ENCODE results near the gene FOSB. TPM values are rescaled to one million over a fixed set of nuclear protein-coding genes. Genes with fewer than 3 reads are reported as not detected.

The FOSB gene
- total and polyA plus RNA-seq, 9 of the 15 experiments (the other 6 are each of a cell fraction or from before 2014, with no cell fraction given): 0.11 to 2.7 (median 0.73) TPM

- no TSS peak for BruUV-seq (replicated peaks)
- ATAC-seq: no peak
- Histone ChIP-seq H3K4me3 (peak overlapping the region; percentile 99; the same call in 1 of the 2 replicates), H3K79me2 (ENCODE audit: control insufficient read depth, insufficient read depth, low read length) (peaks cover 41% of the 10 kb centered on the region), H3K4me1 (replicated peaks in 1 of 2; ENCODE audit: control insufficient read depth in 2 of 2, insufficient read depth in 2 of 2, low read length in 2 of 2) (peaks cover 26 to 52% of the 10 kb centered on the region in 2 experiments), H3K9me1 (ENCODE audit: control insufficient read depth, insufficient read depth, low read length) (no peaks in the 10 kb centered on the region), H3K27me3 (ENCODE audit: control insufficient read depth in 2 of 2, insufficient read depth in 2 of 2, low read length in 2 of 2) (no peaks in the 10 kb centered on the region), H2AFZ (ENCODE audit: low read depth, low read length) (peak overlapping the region; percentile 88), H3K27ac (ENCODE audit: extremely low read depth, low read depth, low read length) (peak overlapping the region; percentile 98), H3K9ac (ENCODE audit: insufficient read depth in 1 of 2, low read depth in 2 of 2, low read length in 2 of 2) (peak overlapping the region; percentile 87 to 95), H3K9me3 (replicated peaks; ENCODE audit: control insufficient read depth, insufficient read depth, low read depth, low read length) (no peaks in the 10 kb centered on the region), H4K20me1 (replicated peaks; ENCODE audit: control insufficient read depth, insufficient read depth, low read length) (no peaks in the 10 kb centered on the region), H3K36me3 (ENCODE audit: control insufficient read depth, insufficient read depth, low read length) (peaks cover 12% of the 10 kb centered on the region; the same call in 1 of the 3 replicates), H3K4me2 (ENCODE audit: insufficient read depth, low read length) (peak overlapping the region; percentile 96)
- 57% methylated on average over 8 of the region's 8 CpGs for WGBS (ENCODE audit: insufficient coverage, low coverage, missing lambda C conversion rate)
- ChIA-PET CTCF (ENCODE audit: low intra/inter-chr PET ratio) (no interaction called here), POLR2A (interaction anchor here (0.7 to 2.3 kb wide), 3 partner anchors 9 to 111 kb away, joined by 3 to 5 read pairs (median 4); no protein-coding TSS in a partner anchor)
- in situ Hi-C loops (cut with MboI): no loop called here
- intact Hi-C loops (cut with micrococcal nuclease): loop anchor here (5.0 kb wide), 1 partner anchor 137 kb away; no protein-coding TSS in a partner anchor
- peak in 1 of 4 experiments; percentile 36 for DNase-seq (ENCODE audit: extremely low read depth in 1 of 4, low spot score in 3 of 4)
- FAIRE-seq: peak; percentile 65
- TF ChIP-seq ZNF551 (CRISPR knock-in tag; IDR thresholded peaks at IDR 0.05) (no peak), NR4A1 (CRISPR knock-in tag; IDR thresholded peaks at IDR 0.05) (0 out of 2 replicates have a peak, but pooled peaks have one; percentile 20), NR4A1 (tag; IDR thresholded peaks at IDR 0.05) (no peak), ZFX (CRISPR knock-in tag; IDR thresholded peaks at IDR 0.05) (peak; percentile 6; the same call in 1 of the 2 replicates), ZNF175 (CRISPR knock-in tag; IDR thresholded peaks at IDR 0.05; ENCODE audit: low read depth) (no peak), RNF219 (CRISPR knock-in tag; IDR thresholded peaks at IDR 0.05) (no peak), ZNF766 (CRISPR knock-in tag; conservative IDR thresholded peaks at IDR 0.05) (0 out of 2 replicates have a peak, but pooled peaks have one; percentile 37), FOSL1 (tag; conservative IDR thresholded peaks at IDR 0.05) (peak; percentile 37; the same call in 1 of the 2 replicates), TCF3 (CRISPR knock-in tag; IDR thresholded peaks at IDR 0.05) (no peak), ADNP (tag; IDR thresholded peaks at IDR 0.05) (no peak)
- TF ChIP-seq, protein P1, sequence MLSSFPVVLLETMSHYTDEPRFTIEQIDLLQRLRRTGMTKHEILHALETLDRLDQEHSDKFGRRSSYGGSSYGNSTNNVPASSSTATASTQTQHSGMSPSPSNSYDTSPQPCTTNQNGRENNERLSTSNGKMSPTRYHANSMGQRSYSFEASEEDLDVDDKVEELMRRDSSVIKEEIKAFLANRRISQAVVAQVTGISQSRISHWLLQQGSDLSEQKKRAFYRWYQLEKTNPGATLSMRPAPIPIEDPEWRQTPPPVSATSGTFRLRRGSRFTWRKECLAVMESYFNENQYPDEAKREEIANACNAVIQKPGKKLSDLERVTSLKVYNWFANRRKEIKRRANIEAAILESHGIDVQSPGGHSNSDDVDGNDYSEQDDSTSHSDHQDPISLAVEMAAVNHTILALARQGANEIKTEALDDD (IDR thresholded peaks at IDR 0.05): peak; percentile 77
- TF ChIP-seq, protein P2, sequence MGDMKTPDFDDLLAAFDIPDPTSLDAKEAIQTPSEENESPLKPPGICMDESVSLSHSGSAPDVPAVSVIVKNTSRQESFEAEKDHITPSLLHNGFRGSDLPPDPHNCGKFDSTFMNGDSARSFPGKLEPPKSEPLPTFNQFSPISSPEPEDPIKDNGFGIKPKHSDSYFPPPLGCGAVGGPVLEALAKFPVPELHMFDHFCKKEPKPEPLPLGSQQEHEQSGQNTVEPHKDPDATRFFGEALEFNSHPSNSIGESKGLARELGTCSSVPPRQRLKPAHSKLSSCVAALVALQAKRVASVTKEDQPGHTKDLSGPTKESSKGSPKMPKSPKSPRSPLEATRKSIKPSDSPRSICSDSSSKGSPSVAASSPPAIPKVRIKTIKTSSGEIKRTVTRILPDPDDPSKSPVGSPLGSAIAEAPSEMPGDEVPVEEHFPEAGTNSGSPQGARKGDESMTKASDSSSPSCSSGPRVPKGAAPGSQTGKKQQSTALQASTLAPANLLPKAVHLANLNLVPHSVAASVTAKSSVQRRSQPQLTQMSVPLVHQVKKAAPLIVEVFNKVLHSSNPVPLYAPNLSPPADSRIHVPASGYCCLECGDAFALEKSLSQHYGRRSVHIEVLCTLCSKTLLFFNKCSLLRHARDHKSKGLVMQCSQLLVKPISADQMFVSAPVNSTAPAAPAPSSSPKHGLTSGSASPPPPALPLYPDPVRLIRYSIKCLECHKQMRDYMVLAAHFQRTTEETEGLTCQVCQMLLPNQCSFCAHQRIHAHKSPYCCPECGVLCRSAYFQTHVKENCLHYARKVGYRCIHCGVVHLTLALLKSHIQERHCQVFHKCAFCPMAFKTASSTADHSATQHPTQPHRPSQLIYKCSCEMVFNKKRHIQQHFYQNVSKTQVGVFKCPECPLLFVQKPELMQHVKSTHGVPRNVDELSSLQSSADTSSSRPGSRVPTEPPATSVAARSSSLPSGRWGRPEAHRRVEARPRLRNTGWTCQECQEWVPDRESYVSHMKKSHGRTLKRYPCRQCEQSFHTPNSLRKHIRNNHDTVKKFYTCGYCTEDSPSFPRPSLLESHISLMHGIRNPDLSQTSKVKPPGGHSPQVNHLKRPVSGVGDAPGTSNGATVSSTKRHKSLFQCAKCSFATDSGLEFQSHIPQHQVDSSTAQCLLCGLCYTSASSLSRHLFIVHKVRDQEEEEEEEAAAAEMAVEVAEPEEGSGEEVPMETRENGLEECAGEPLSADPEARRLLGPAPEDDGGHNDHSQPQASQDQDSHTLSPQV (IDR thresholded peaks at IDR 0.05): 0 out of 2 replicates have a peak, but pooled peaks have one; percentile 38
Measured at GRCh38 chr19:45505151-45505995, 37.6 kb downstream of the FOSB start.
